Motor neuron (in vitro differentiated cells): ENCODE data around the gene RFTN1. TPM values are rescaled to one million over a fixed set of nuclear protein-coding genes. Genes with fewer than 3 reads are reported as not detected.

Experiments used
- ATAC-seq, 8 experiments: fragments of 200-7000 bp; cut with Tn5 transposase; replicated peaks in 6 of 8; 2 replicates each; pipeline ENCODE4 v1.8.0; 2021; ENCODE audit warnings: mild to moderate bottlenecking in 8 of 8, moderate library complexity in 8 of 8
- H3K27ac ChIP-seq, 2 donors: fragments of 250-450 bp; sonication (Bioruptor Pico); 2 replicates each; pipeline ENCODE4 v1.9.0; 2021; ENCODE audit warnings: antibody characterized with exemption in 2 of 2, mild to moderate bottlenecking in 2 of 2, moderate library complexity in 1 of 2
- H3K4me1 ChIP-seq, 2 donors: fragments of 250-450 bp; sonication (Bioruptor Pico); replicated peaks in 1 of 2; 2 replicates each; pipeline ENCODE4 v1.6.1; 2021; ENCODE audit warnings: antibody characterized with exemption in 2 of 2, mild to moderate bottlenecking in 2 of 2, moderate library complexity in 1 of 2
- H3K4me3 ChIP-seq, 5 donors: fragments of 250-450 bp; sonication (Bioruptor Pico); 2 replicates each; pipeline ENCODE4 v1.9.0; 2021; ENCODE audit warnings: antibody characterized with exemption in 5 of 5, mild to moderate bottlenecking in 5 of 5, moderate library complexity in 4 of 5
- WGBS, 10 experiments: fragments of 450-650 bp; shearing (Covaris generic); methylation state at CpG; one replicate each; pipeline ENCODE4 v1.0.0; 2022; 5-methylcytosine and 5-hydroxymethylcytosine counted together
- in situ Hi-C, 9 experiments: fragments of 400-800 bp; cut with MboI; loops; one replicate each; pipeline ENCODE4 v1.15.0; 2021; ENCODE audit warnings: low sequenced_read_pairs in 9 of 9, low pct_unique_long_range_greater_than_20kb in 2 of 9; ENCODE audit not compliant: unreplicated experiment in 9 of 9
- total RNA-seq, 8 experiments: library from RNA; unstranded; fragments of 300-600 nt; gene quantifications; 2 replicates each; pipeline versions ENCODE4 v1.2.3 to v1.2.4, GENCODE V29; 2022

The RFTN1 gene, protein sequence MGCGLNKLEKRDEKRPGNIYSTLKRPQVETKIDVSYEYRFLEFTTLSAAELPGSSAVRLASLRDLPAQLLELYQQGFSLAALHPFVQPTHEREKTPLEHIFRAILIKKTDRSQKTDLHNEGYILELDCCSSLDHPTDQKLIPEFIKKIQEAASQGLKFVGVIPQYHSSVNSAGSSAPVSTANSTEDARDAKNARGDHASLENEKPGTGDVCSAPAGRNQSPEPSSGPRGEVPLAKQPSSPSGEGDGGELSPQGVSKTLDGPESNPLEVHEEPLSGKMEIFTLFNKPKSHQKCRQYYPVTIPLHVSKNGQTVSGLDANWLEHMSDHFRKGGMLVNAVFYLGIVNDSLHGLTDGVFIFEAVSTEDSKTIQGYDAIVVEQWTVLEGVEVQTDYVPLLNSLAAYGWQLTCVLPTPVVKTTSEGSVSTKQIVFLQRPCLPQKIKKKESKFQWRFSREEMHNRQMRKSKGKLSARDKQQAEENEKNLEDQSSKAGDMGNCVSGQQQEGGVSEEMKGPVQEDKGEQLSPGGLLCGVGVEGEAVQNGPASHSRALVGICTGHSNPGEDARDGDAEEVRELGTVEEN
- 10 to 100 TPM in 4 of 8 experiments, 1 to 10 TPM in 4; 2.4 to 27.9 (median 6.7) TPM for total RNA-seq

DNA sequence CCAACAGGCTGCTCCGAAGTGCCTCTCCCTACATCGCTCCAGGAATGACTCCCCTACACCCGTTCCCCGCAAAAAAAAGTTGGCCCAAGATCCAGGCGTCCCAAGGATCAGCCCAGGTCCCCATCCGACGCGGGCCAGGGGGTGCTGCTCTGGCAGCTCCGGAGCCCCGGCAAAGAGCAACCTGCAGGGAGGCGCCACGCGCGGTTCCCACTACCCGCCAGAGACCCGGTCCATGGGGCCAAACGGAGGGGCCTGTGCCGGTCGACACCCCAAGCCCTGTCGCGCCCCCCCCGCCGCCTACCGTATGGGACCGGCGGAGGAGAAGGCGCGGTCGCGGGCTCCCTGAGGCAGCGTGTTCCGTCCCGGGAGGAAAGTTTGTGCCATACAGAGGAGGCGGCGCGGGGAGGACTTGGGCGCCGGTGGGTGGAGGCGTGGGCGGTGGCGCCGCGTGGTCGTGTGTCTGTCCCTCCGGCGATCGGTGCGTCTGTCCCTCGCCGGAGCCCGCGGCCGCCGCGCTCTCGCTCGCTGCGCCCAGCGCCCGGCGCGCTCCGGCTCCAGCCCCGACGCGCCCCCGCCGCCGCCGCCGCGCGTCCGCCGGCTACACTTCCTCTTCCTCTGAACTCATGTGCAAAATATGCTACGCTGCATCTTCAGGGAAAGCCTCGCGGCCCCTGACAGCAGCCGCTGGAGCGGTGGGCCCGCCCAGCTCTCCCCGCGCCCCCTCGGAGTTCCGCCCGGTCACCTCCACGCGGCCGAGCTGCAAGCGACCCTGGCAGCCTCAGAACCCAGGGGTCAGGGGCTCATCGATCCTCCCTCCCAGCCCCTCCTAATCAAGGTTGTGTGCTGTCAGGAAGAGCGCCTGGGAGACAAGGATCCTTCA is at the start of gene RFTN1:
RFTN1 (minus strand) TSS at position 559 of the 880 bp plus-strand sequence. CDS start 19,830 bp downstream, outside the sequence.
- Histone ChIP-seq H3K27ac (no peak within 1 kb of the TSS), H3K4me1 (peaks cover 35 to 48% of the 10 kb centered on the region in 2 donors), H3K4me3 (peak within 1 kb of the TSS; percentile 39 to 56 (median 48))
- 0 to 14% (median 3%) methylated on average over 1 to 3 of the region's 92 CpGs; no CpG with 5 or more reads in 6 of the 10 experiments for WGBS, 10 experiments
- in situ Hi-C loops, result loop anchor here in 2 of 9 experiments (10.0 to 25.0 kb wide), 2 partner anchors 209 to 226 kb away; no protein-coding TSS in a partner anchor
- peak; percentile 50 to 84 (median 64) for ATAC-seq

DNA sequence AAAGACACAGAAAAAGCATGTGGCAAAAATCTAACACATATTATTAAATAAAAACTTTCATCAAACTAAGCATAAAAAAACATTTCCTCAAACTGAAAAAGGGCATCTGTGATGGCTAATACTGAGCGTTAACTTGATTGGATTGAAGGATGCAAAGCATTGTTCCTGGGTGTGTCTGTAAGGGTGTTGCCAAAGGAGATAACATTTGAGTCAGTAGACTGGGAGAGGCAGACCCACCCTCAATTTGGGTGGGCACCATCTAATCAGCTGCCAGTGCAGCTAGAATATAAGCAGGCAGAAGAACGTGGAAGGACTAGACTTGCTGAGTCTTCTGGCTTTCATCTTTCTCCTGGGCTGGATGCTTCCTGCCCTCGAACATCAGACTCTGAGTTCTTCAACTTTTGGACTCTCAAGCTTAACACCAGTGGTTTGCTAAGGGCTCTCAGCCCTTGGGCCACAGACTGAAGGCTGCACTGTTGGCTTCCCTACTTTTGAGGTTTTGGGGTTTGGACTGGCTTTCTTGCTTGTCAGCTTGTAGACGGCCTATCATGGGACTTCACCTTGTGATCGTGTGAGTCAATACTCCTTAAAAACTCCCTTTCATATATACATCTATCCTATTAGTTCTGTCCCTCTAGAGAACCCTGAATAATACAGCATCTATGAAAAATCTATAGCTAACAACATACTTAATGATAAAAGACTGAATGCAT is 46.3 kb upstream of the RFTN1 start:
- 55 to 100% (median 84%) methylated on average over 1 to 5 of the region's 5 CpGs for WGBS, 10 experiments
- no peak overlapping the region for H3K4me3 ChIP-seq
- in situ Hi-C loops, result loop anchor here in 3 of 9 experiments (10.0 to 25.0 kb wide), 2 partner anchors 273 to 275 kb away; no protein-coding TSS in a partner anchor
- no peak overlapping the region for H3K27ac ChIP-seq
- no peak for ATAC-seq
- H3K4me1 ChIP-seq, result no peaks in the 10 kb centered on the region

DNA sequence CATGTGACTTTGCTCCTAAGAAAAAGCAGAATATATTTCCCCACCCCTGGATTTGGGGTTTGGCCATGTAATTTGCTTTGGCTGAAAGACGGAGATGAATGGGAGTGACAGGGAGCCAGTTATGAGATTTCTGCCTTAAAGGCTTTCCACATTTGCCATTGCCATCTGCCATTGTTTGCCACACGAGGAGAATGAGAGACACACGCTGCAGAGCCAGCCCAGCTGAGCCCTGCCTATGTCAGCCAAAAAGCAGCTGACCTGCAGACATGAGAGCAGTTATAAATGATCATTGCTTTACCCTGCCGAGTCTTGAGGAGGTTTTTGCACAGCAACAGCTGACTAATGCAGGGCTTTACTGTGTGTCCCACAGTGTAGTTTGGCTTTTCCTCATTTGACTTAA is 40.6 kb upstream of the RFTN1 start:
- in situ Hi-C loops, result loop anchor here in 3 of 9 experiments (10.0 to 25.0 kb wide), 2 partner anchors 267 to 269 kb away; no protein-coding TSS in a partner anchor
- no peak for ATAC-seq
- Histone ChIP-seq H3K4me3 (no peak overlapping the region), H3K27ac (no peak overlapping the region), H3K4me1 (peaks cover 8 to 9% of the 10 kb centered on the region in 2 donors)
- 46 to 96% (median 72%) methylated on average over 1 to 4 of the region's 4 CpGs; no CpG with 5 or more reads in 4 of the 10 experiments for WGBS, 10 experiments

DNA sequence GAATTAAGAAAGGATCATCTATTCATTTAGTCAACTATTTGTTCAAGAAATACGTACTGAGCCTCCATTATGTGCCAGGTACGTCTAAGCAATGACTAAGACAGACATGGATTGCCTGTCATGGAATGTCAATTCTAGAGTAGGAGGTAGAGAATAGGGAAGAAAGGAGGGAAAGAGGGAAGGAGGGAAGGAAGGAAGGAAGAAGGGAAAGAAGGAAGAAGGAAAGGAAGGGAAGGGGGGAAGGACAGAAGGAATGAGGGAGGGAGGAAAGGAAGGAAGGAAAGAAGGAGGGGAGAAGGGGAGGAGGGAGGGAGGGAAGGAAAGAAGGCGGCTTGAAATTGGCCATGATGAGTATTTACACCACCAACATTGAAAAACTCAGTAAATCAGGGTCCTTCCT is 39.3 kb upstream of the RFTN1 start:
- no peak for ATAC-seq
- WGBS, 10 experiments, result 39 to 100% (median 72%) methylated on average over 1 to 2 of the region's 3 CpGs; no CpG with 5 or more reads in 2 of the 10 experiments
- H3K27ac ChIP-seq, result no peak overlapping the region
- in situ Hi-C loops, result loop anchor here in 3 of 9 experiments (10.0 to 25.0 kb wide), 2 partner anchors 265 to 268 kb away; no protein-coding TSS in a partner anchor
- H3K4me1 ChIP-seq, result peaks cover 8 to 9% of the 10 kb centered on the region in 2 donors
- H3K4me3 ChIP-seq, result no peak overlapping the region

DNA sequence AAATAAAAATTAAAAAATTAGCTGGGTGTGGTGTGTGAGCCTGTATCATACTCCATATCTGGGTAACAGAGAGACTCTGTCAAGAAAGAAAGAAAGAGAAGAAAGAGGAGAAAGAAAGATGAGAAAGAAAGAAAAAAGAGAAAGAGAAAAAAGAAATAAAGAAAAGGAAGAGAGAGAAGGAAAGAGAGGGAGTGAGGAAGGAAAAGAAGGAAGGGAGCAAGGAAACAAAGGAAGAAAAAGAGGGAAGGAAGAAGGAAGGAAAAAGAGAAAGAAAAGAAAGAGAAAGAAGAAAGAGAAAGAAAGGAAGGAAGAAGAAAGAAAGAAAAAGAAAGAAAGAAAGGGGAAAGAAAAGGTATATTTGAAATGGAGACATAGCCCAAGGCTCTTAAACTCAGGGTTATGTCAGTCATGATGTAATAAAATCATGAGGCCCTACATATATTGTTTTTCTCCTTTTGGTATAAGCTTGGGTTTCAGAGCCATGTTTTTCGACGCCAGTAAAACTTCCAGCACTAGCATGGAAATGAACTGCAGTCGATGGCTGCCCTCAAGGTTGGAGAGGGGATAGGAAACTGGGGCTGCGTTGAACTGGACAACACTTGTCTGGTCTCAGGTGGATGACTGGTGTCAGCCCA is 38.0 kb upstream of the RFTN1 start:
- peaks cover 8 to 9% of the 10 kb centered on the region in 2 donors for H3K4me1 ChIP-seq
- H3K4me3 ChIP-seq, result no peak overlapping the region
- 67 to 100% (median 83%) methylated on average over 1 to 4 of the region's 4 CpGs; no CpG with 5 or more reads in 1 of the 10 experiments for WGBS, 10 experiments
- no peak overlapping the region for H3K27ac ChIP-seq
- in situ Hi-C loops, result loop anchor here in 3 of 9 experiments (10.0 to 25.0 kb wide), 2 partner anchors 264 to 267 kb away; no protein-coding TSS in a partner anchor
- peak in 3 of 8 experiments; percentile 17 to 21 (median 20) for ATAC-seq

DNA sequence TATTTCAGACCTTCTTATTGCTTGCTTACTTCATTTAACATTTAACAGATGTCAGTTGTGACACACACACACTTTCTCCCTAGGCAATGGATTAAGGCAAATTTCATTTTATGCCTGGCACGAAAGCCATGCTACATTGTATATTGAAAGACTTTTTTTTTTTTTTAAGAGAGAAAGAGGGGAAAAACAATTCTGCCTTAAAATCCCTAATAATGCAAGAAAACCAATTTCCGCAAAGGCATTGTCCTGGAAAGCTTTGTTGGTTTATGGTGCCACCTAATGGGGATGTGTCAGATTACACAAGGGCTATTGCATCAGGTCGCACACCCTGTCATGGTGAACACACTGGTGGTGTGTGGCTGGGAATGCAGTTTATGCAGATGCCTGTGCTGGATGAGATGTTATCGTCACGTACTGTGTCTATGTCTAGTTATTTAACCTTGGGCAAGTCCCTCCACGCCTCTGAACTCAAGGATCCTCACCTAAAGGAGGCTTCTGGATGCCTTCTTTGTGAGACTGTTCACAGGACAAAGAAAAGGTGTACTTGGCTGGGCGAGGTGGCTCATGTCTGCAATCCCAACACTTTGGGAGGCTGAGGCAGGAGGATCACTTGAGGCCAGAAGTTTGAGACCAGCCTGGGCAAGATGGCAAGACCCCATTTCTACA is 37.3 kb upstream of the RFTN1 start:
- Histone ChIP-seq H3K4me3 (no peak overlapping the region), H3K27ac (no peak overlapping the region), H3K4me1 (peaks cover 8 to 9% of the 10 kb centered on the region in 2 donors)
- in situ Hi-C loops, result loop anchor here in 3 of 9 experiments (10.0 to 25.0 kb wide), 2 partner anchors 264 to 266 kb away; no protein-coding TSS in a partner anchor
- ATAC-seq, result peak; percentile 76 to 100 (median 98)
- WGBS, 10 experiments, result 0 to 100% (median 16%) methylated on average over 1 to 6 of the region's 7 CpGs

DNA sequence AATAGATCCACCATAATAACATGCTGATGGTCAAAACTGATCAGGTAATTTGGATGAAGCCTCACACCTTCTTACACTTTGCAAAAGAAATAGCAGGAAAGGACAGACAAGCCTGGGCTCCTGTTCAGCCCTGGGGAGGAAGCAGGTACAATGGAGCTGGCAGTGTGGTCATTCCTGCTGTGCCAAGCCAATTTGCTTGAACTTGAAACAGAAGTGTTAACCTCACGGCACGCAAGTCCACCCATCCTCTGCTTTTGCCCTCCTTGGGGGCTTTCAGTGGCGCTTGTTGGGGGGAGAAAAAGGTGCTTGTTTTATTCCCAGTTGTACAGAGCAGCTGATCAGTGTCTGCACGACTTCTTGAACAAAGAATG is 36.8 kb upstream of the RFTN1 start:
- WGBS, 10 experiments, result 0 to 54% (median 27%) methylated on average over 1 to 4 of the region's 4 CpGs; no CpG with 5 or more reads in 5 of the 10 experiments
- in situ Hi-C loops, result loop anchor here in 3 of 9 experiments (10.0 to 25.0 kb wide), 2 partner anchors 263 to 265 kb away; no protein-coding TSS in a partner anchor
- no peak overlapping the region for H3K4me3 ChIP-seq
- no peak overlapping the region for H3K27ac ChIP-seq
- peak in 6 of 8 experiments; percentile 3 to 40 (median 22) for ATAC-seq
- H3K4me1 ChIP-seq, result peaks cover 8 to 9% of the 10 kb centered on the region in 2 donors

DNA sequence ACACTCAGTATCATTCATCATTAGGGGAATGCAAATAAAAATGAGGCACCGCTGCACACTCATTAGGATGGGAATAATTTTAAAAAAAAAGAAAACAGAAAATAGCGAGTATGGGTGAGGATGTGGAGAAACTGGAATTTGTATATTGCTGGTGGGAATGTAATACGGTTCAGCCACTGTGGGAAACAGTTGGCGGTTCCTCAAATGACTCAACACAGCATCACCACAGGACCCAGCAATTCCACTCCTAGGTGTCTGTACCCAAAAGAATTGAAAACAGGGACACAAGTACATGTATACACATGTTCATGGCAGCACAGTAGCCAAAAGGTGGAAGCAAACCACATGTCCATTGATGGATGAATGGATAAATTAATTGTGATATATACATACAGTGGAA is 35.2 kb upstream of the RFTN1 start:
- Histone ChIP-seq H3K27ac (no peak overlapping the region), H3K4me1 (peaks cover 8 to 9% of the 10 kb centered on the region in 2 donors), H3K4me3 (no peak overlapping the region)
- 4 to 100% (median 76%) methylated on average over 1 to 4 of the region's 4 CpGs for WGBS, 10 experiments
- no peak for ATAC-seq
- in situ Hi-C loops, result loop anchor here in 5 of 9 experiments (10.0 to 25.0 kb wide), 2 partner anchors 261 to 264 kb away; no protein-coding TSS in a partner anchor

DNA sequence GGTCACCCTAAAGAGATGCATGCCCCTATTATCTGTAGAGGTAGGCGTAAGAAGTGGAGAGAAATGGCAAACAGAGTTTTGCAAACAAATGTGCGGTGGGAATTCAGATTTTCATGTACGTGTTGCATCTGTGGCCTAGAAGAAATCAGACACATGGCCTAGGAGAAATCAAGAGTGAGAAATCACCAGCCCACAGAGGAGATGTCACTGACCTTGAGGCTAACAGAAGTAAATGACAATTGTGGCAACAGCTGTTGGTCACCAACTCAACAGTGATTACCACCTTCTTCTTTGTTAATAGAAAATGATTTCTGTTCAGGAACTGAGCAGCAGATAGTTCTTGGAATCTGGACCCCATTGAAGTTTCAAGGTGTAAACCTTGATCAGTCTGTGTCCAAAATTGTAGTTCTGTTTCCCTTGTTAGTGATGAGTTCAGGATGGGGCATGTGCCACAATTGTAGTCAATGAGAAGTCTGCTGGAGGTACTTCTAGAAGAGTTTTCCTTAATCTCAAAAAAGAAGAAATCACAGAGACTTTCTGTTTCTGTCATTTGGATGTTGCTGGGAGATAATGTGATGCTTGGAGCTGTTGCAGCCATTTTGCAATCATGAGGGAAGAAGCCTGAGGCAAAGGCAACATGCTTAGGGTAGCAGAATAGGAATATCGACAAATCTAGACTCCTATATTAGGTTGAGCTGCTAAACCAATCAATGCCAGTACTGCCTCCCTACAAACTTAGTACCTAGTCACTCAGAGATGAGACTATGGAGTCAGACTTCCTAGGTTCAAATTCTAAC is 34.3 kb upstream of the RFTN1 start:
- Histone ChIP-seq H3K4me1 (peaks cover 8 to 9% of the 10 kb centered on the region in 2 donors), H3K4me3 (no peak overlapping the region), H3K27ac (no peak overlapping the region)
- in situ Hi-C loops, result loop anchor here in 5 of 9 experiments (10.0 to 25.0 kb wide), 2 partner anchors 260 to 263 kb away; no protein-coding TSS in a partner anchor
- ATAC-seq, result no peak
- WGBS, 10 experiments, result 75 to 96% (median 92%) methylated on average over 2 to 4 of the region's 4 CpGs; no CpG with 5 or more reads in 2 of the 10 experiments
